Upper lobe of left lung (tissue), 4 donors: ENCODE data around the gene EXOC3L2.

Experiments
- EP300 ChIP-seq, 4 donors: sonication (generic); formaldehyde crosslinking; IDR thresholded peaks; one replicate each; pipeline ENCODE4 v1.5.1; 2017; ENCODE audit warnings: antibody characterized with exemption in 4 of 4, control low read depth in 2 of 4
- POLR2A ChIP-seq, 4 donors: fragments of 450-650 bp; IDR thresholded peaks; one replicate each; pipeline ENCODE4 v1.5.1; 2016 to 2017; ENCODE audit warnings: antibody characterized with exemption in 4 of 4, mild to moderate bottlenecking in 2 of 4
- TF ChIP-seq, protein P1 (sequence below), 6 experiments: fragments of 450-650 bp in 4 of 6; fragments of 200-600 bp in 2 of 6; sonication (generic) in 2 of 6; IDR thresholded peaks; one replicate each; pipeline ENCODE4 v1.5.1; 2016 to 2019; ENCODE audit warnings: antibody characterized with exemption in 6 of 6

- TF ChIP-seq, protein P1, sequence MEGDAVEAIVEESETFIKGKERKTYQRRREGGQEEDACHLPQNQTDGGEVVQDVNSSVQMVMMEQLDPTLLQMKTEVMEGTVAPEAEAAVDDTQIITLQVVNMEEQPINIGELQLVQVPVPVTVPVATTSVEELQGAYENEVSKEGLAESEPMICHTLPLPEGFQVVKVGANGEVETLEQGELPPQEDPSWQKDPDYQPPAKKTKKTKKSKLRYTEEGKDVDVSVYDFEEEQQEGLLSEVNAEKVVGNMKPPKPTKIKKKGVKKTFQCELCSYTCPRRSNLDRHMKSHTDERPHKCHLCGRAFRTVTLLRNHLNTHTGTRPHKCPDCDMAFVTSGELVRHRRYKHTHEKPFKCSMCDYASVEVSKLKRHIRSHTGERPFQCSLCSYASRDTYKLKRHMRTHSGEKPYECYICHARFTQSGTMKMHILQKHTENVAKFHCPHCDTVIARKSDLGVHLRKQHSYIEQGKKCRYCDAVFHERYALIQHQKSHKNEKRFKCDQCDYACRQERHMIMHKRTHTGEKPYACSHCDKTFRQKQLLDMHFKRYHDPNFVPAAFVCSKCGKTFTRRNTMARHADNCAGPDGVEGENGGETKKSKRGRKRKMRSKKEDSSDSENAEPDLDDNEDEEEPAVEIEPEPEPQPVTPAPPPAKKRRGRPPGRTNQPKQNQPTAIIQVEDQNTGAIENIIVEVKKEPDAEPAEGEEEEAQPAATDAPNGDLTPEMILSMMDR (IDR thresholded peaks at IDR 0.05): no peak
- no peak for TF ChIP-seq POLR2A (IDR thresholded peaks at IDR 0.05)
- TF ChIP-seq EP300 (IDR thresholded peaks at IDR 0.05): no peak
Measured at GRCh38 chr19:45278087-45278486, 32.9 kb upstream of the EXOC3L2 start.
